GM12865 (cell line): ENCODE data around the gene RIN3.
A peak's percentile ranks its signal among the peaks of the same experiment; 100 is the strongest.

Experiments used
- DNase-seq: peaks from one replicate; pipeline ENCODE4 v3.0.0; 2010; ENCODE audit warnings: low read depth
- H3K4me3 ChIP-seq: 2 replicates; pipeline ENCODE4 v1.5.1; 2011; ENCODE audit warnings: mild to moderate bottlenecking, low read depth, low read length, control low read depth
- CTCF ChIP-seq: IDR thresholded peaks from 2 replicates; pipeline ENCODE4 v1.5.1; 2011; ENCODE audit warnings: low read length, control low read depth, low read depth, inconsistent platforms; ENCODE audit not compliant: insufficient read depth; ENCODE audit errors: missing control alignments

RIN3 gene

GRCh38 chr14:92683041-92683440, 169.5 kb downstream of the RIN3 start:
- DNase-seq = no peak
- no peak for TF ChIP-seq CTCF
- H3K4me3 ChIP-seq = no peak overlapping the region

- DNase-seq = peak; percentile 47
- TF ChIP-seq CTCF = no peak
- H3K4me3 ChIP-seq = no peak overlapping the region
These were observed 171.4 kb downstream of the RIN3 start for GRCh38 chr14:92684801-92685560.

GRCh38 chr14:92685784-92686355, 172.3 kb downstream of the RIN3 start:
- TF ChIP-seq CTCF = no peak
- no peak for DNase-seq

GRCh38 chr14:92686411-92686899, 172.9 kb downstream of the RIN3 start:
- TF ChIP-seq CTCF = no peak
- no peak overlapping the region for H3K4me3 ChIP-seq

More at GRCh38 chr14:92685784-92686355, 172.3 kb downstream of the RIN3 start:
- no peak overlapping the region for H3K4me3 ChIP-seq

GRCh38 chr14:92686900-92687427, 173.4 kb downstream of the RIN3 start:
- H3K4me3 ChIP-seq = no peak overlapping the region
- DNase-seq = peak; percentile 62
- peak; percentile 81 for TF ChIP-seq CTCF

More at GRCh38 chr14:92686411-92686899, 172.9 kb downstream of the RIN3 start:
- no peak for DNase-seq

GRCh38 chr14:92687681-92688433, 174.3 kb downstream of the RIN3 start:
- no peak for TF ChIP-seq CTCF
- no peak for DNase-seq
- H3K4me3 ChIP-seq = no peak overlapping the region
